SU-DHL-6 (cell line): ENCODE data around the gene CDK3.

Experiments used
- H2AFZ ChIP-seq: fragments of 200-600 bp; sonication (generic); 2 replicates; pipeline ENCODE4 v1.6.1; 2014; ENCODE audit warnings: low read depth, mild to moderate bottlenecking, moderate library complexity, mixed read lengths, antibody characterized with exemption, low read length; ENCODE audit not compliant: severe bottlenecking
- H3F3A ChIP-seq: fragments of 200-600 bp; shearing (Covaris generic); 2 replicates; pipeline ENCODE4 v1.6.0; 2016; ENCODE audit warnings: antibody characterized with exemption, mild to moderate bottlenecking; ENCODE audit not compliant: insufficient read depth
- H3K27ac ChIP-seq: fragments of 200-600 bp; sonication (generic); 2 replicates; pipeline ENCODE4 v1.5.1; 2016; ENCODE audit warnings: low read depth, mild to moderate bottlenecking, low read length, moderate library complexity, mixed read lengths
- H3K27me3 ChIP-seq: fragments of 200-600 bp; sonication (generic), shearing (Covaris generic); 2 replicates; pipeline ENCODE4 v1.6.0; 2014; ENCODE audit warnings: mild to moderate bottlenecking, low read length
- H3K36me3 ChIP-seq: fragments of 200-600 bp; sonication (generic); 2 replicates; pipeline ENCODE4 v1.6.1; 2014; ENCODE audit warnings: mild to moderate bottlenecking, low read length, mixed read lengths
- H3K4me2 ChIP-seq: fragments of 300-600, 200-600 bp; shearing (Covaris generic), sonication (generic); 2 replicates; pipeline ENCODE4 v1.6.0; 2014; ENCODE audit warnings: low read length, low read depth, mild to moderate bottlenecking; ENCODE audit not compliant: poor library complexity, severe bottlenecking
- H3K4me3 ChIP-seq: fragments of 200-600 bp; sonication (generic); 2 replicates; pipeline ENCODE4 v1.5.1; 2014; ENCODE audit warnings: antibody characterized with exemption, low read length, mild to moderate bottlenecking, mixed read lengths; ENCODE audit not compliant: insufficient read depth, poor library complexity, severe bottlenecking
- H3K79me2 ChIP-seq: fragments of 200-600 bp; sonication (generic); 2 replicates; pipeline ENCODE4 v1.6.1; 2014; ENCODE audit warnings: mild to moderate bottlenecking, low read length, moderate library complexity; ENCODE audit not compliant: insufficient read depth
- H3K9ac ChIP-seq: fragments of 200-600 bp; sonication (generic); 2 replicates; pipeline ENCODE4 v1.7.0; 2014; ENCODE audit warnings: mild to moderate bottlenecking, low read length
- H3K9me2 ChIP-seq: fragments of 200-600 bp; sonication (generic); replicated peaks from 2 replicates; pipeline ENCODE4 v1.6.1; 2014; ENCODE audit warnings: low read length; ENCODE audit not compliant: insufficient read depth
- H3K9me3 ChIP-seq: fragments of 200-600 bp; sonication (generic); 2 replicates; pipeline ENCODE4 v1.6.1; 2014; ENCODE audit warnings: low read length, mixed read lengths; ENCODE audit not compliant: insufficient read depth
- H4K20me1 ChIP-seq: fragments of 200-600 bp; sonication (generic); 2 replicates; pipeline ENCODE4 v1.6.1; 2014; ENCODE audit warnings: low read depth, mild to moderate bottlenecking, antibody characterized with exemption, low read length, moderate library complexity, mixed read lengths
- CTCF ChIP-seq: fragments of 200-600 bp; sonication (generic); IDR thresholded peaks from one replicate; pipeline ENCODE4 v1.5.1; 2017; ENCODE audit warnings: antibody characterized with exemption, mild to moderate bottlenecking, low read length, moderate library complexity; ENCODE audit not compliant: insufficient read depth, poor library complexity, severe bottlenecking
- EZH2phosphoT487 ChIP-seq: fragments of 200-600 bp; sonication (generic), shearing (Covaris generic); conservative IDR thresholded peaks from 2 replicates; pipeline ENCODE4 v1.6.1; 2018; ENCODE audit warnings: mild to moderate bottlenecking, antibody characterized with exemption, low read length, moderate library complexity, mixed read lengths

Gene CDK3

GRCh38 chr17:76009447-76009846 lies 8.8 kb downstream of the CDK3 start:
- Histone ChIP-seq H3K4me3 (no peak overlapping the region), H3K4me2 (no peak overlapping the region), H3K9ac (no peak overlapping the region), H3K36me3 (no peaks in the 10 kb centered on the region), H3K79me2 (no peaks in the 10 kb centered on the region), H3K27ac (no peak overlapping the region), H3K9me3 (no peaks in the 10 kb centered on the region), H3K9me2 (no peaks in the 10 kb centered on the region), H4K20me1 (no peaks in the 10 kb centered on the region), H2AFZ (no peak overlapping the region), H3K27me3 (no peaks in the 10 kb centered on the region), H3F3A (no peaks in the 10 kb centered on the region)
- no peak for TF ChIP-seq EZH2phosphoT487
- no peak for TF ChIP-seq CTCF

- H3K27me3 ChIP-seq: no peaks in the 10 kb centered on the region
- no peaks in the 10 kb centered on the region for H3K36me3 ChIP-seq
- H3K4me2 ChIP-seq: no peak overlapping the region
- TF ChIP-seq CTCF (no peak), EZH2phosphoT487 (no peak)
- H2AFZ ChIP-seq: no peak overlapping the region
- H3K9me2 ChIP-seq: no peaks in the 10 kb centered on the region
- H3K27ac ChIP-seq: no peak overlapping the region
- H3F3A ChIP-seq: no peaks in the 10 kb centered on the region
- no peak overlapping the region for H3K4me3 ChIP-seq
- H3K79me2 ChIP-seq: no peaks in the 10 kb centered on the region
- H3K9ac ChIP-seq: no peak overlapping the region
- no peaks in the 10 kb centered on the region for H4K20me1 ChIP-seq
- no peaks in the 10 kb centered on the region for H3K9me3 ChIP-seq
Observed at GRCh38 chr17:76009969-76010661, 9.5 kb downstream of the CDK3 start.

- Histone ChIP-seq H2AFZ (no peak overlapping the region), H3K4me3 (no peak overlapping the region), H3K27me3 (no peaks in the 10 kb centered on the region), H4K20me1 (no peaks in the 10 kb centered on the region), H3K9ac (no peak overlapping the region), H3K4me2 (no peak overlapping the region), H3F3A (no peaks in the 10 kb centered on the region), H3K9me3 (no peaks in the 10 kb centered on the region), H3K36me3 (no peaks in the 10 kb centered on the region), H3K27ac (no peak overlapping the region), H3K9me2 (no peaks in the 10 kb centered on the region), H3K79me2 (no peaks in the 10 kb centered on the region)
- TF ChIP-seq CTCF (no peak), EZH2phosphoT487 (no peak)
Observed at GRCh38 chr17:76011951-76012350, 11.3 kb downstream of the CDK3 start.
